GM19324 (cell line): ENCODE results near the gene C12orf50.
"Not testable (repeated sequence)": the region's sequence is repeated elsewhere in the genome, so short reads cannot be mapped to it uniquely, and the experiment has no call there.

Experiments used
- ATAC-seq: cut with Tn5 transposase; IDR thresholded peaks from one replicate; pipeline ENCODE4 v1.9.1; 2021; ENCODE audit warnings: mild to moderate bottlenecking, moderate library complexity; ENCODE audit not compliant: unreplicated experiment, low FRiP score

C12orf50 gene

GRCh38 chr12:87995581-87996178, 33.5 kb downstream of the C12orf50 start:
- ATAC-seq = peak; percentile 75

GRCh38 chr12:87991483-87991882, 37.7 kb downstream of the C12orf50 start:
- ATAC-seq = no peak

GRCh38 chr12:87988534-87988933, 40.7 kb downstream of the C12orf50 start:
- ATAC-seq = no peak

- no peak for ATAC-seq
Measured at GRCh38 chr12:87985069-87985675, 44.0 kb downstream of the C12orf50 start.

- ATAC-seq = no peak
Measured at GRCh38 chr12:87982208-87982607, 47.0 kb downstream of the C12orf50 start.

- ATAC-seq = no peak
Measured at GRCh38 chr12:87981495-87981894, 47.7 kb downstream of the C12orf50 start.

GRCh38 chr12:87975879-87976278, 53.3 kb downstream of the C12orf50 start:
- ATAC-seq = no peak

GRCh38 chr12:87967871-87968270, 61.3 kb downstream of the C12orf50 start:
- ATAC-seq = no peak

- ATAC-seq = no peak
Measured at GRCh38 chr12:87960566-87960965, 68.6 kb downstream of the C12orf50 start.

GRCh38 chr12:87954028-87954427, 75.2 kb downstream of the C12orf50 start:
- not testable (repeated sequence) for ATAC-seq

GRCh38 chr12:87953256-87953860, 75.8 kb downstream of the C12orf50 start:
- no peak for ATAC-seq

GRCh38 chr12:87952850-87953249, 76.4 kb downstream of the C12orf50 start:
- no peak for ATAC-seq

- ATAC-seq = no peak
Measured at GRCh38 chr12:87952223-87952622, 77.0 kb downstream of the C12orf50 start.

- ATAC-seq = no peak
Measured at GRCh38 chr12:87943762-87944161, 85.4 kb downstream of the C12orf50 start.

- no peak for ATAC-seq
Measured at GRCh38 chr12:87943023-87943422, 86.2 kb downstream of the C12orf50 start.

- no peak for ATAC-seq
Measured at GRCh38 chr12:87939182-87939581, 90.0 kb downstream of the C12orf50 start.

GRCh38 chr12:87935216-87935615, 94.0 kb downstream of the C12orf50 start:
- ATAC-seq = no peak

GRCh38 chr12:87933991-87934390, 95.2 kb downstream of the C12orf50 start:
- ATAC-seq = no peak

- no peak for ATAC-seq
Measured at GRCh38 chr12:87931812-87932211, 97.4 kb downstream of the C12orf50 start.

GRCh38 chr12:87930627-87931026, 98.6 kb downstream of the C12orf50 start:
- ATAC-seq = no peak
